IPS-15b (cell line): ENCODE results near the gene GMIP.
"Not testable (repeated sequence)": the region's sequence is repeated elsewhere in the genome, so short reads cannot be mapped to it uniquely, and the experiment has no call there.

ENCODE experiments used
- H3K27me3 ChIP-seq: one replicate; pipeline ENCODE4 v1.6.1; 2013; ENCODE audit warnings: low read length; ENCODE audit not compliant: control insufficient read depth, insufficient read depth
- H3K36me3 ChIP-seq: one replicate; pipeline ENCODE4 v1.6.1; 2013; ENCODE audit warnings: low read length; ENCODE audit not compliant: control insufficient read depth, insufficient read depth
- H3K4me1 ChIP-seq: one replicate; pipeline ENCODE4 v1.6.1; 2013; ENCODE audit warnings: mild to moderate bottlenecking, low read length; ENCODE audit not compliant: control insufficient read depth, insufficient read depth
- H3K4me3 ChIP-seq: one replicate; pipeline ENCODE4 v1.5.1; 2013; ENCODE audit warnings: low read depth, low read length
- H3K9ac ChIP-seq: one replicate; pipeline ENCODE4 v1.6.1; 2013; ENCODE audit warnings: low read depth, mild to moderate bottlenecking, low read length
- H3K9me3 ChIP-seq: one replicate; pipeline ENCODE4 v1.6.1; 2013; ENCODE audit warnings: mild to moderate bottlenecking, low read length; ENCODE audit not compliant: control insufficient read depth, insufficient read depth

Gene GMIP

DNA sequence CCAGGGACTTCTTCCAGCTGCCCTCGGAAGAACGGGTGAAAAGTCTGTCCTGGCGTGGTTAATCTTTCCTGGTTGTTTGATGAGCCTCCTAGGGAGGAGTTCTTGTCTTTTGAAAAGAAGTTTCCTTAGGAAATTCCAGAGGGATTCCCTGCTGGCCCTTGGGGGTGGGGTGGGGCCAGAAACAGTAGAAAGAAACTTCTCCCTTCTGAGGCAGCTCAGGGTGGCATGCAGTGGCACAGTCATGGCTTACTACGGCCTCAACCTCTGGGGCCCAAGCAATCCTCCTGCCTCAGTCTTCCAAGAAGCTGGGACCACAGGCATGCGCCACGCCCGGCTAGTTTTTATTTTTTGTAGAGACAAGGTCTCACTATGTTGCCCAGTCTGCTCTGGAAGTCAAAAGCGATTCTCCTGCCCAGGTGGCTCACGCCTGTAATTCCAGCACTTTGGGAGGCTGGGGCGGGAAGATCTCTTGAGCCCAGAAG is 26.7 kb upstream of the GMIP start:
- Histone ChIP-seq H3K9me3 (no peaks in the 10 kb centered on the region), H3K4me1 (no peaks in the 10 kb centered on the region), H3K36me3 (peaks cover 4% of the 10 kb centered on the region), H3K9ac (peak overlapping the region; percentile 87), H3K4me3 (peak overlapping the region; percentile 89), H3K27me3 (no peaks in the 10 kb centered on the region)

DNA sequence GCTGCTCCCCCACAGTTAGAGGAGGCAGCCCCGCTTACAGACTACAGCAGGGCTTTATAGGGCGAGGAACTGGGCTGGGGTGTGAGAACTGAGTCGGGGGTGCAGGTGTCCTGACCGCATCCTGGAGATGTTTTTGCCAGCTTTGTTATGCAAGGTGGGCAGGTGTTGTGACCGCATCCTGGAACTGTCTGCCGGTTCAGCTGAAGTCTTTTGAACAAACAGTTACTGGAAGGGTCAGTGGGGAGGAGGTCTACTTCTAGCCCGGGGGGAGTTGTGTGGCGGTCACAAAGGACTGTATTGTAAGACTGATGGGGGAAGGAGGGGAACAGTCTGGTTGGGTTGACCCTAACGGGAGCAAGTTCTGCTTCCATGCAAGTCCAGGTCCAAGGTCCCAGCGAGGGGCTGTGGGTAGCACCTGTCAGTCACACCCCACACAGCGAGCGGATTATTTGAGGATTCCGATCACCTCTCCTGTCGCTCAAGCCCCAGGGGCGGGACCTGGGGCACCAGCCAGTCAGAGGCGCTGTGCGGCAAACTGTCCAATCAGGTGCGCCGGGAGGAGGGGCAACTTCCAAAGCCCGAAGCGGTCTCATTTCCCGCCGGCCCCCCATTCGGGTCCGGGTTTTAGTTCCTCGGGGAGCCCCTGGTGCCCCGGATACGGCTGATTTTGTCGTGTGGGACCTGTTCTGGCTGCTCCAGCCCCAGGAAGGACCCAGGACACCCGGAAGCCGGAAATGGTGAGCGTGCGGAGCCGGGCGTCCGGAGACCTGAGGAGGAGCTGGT is 25.0 kb upstream of the GMIP start, which contains the start of gene ZNF101:
Gene ZNF101 (plus strand): TSS at position 610 of the 783 bp plus-strand sequence. CDS start 125 bp downstream, at position 735.
- H3K4me1 ChIP-seq, result no peaks in the 10 kb centered on the region
- no peaks in the 10 kb centered on the region for H3K9me3 ChIP-seq
- H3K9ac ChIP-seq, result peak within 1 kb of the TSS; percentile 87
- H3K4me3 ChIP-seq, result peak within 1 kb of the TSS; percentile 89
- no peaks in the 10 kb centered on the region for H3K36me3 ChIP-seq
- no peaks in the 10 kb centered on the region for H3K27me3 ChIP-seq

DNA sequence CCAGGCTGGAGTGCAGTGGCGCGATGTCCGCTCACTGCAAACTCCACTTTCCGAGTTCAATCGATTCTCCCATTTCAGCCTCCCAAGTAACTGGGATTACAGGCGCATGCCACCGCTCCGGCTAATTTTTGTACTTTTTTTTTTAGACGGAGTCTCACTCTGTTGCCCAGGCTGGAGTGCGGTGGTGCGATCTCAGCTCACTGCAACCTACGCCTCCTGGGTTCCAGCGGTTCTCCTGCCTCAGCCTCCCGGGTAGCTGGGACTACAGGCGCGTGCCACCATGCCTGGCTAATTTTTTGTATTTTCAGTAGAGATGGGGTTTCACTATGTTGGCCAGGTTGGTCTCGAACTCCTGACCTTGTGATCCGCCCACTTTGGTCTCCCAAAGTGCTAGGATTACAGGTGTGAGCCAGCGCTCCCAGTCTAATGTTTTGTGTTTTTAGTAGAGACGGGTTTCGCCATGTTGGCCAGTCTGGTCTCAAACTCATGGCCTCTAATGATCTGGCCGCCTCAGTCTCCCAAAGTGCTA is 22.0 kb upstream of the GMIP start:
- H3K4me3 ChIP-seq, H3K27me3 ChIP-seq, H3K9ac ChIP-seq, H3K9me3 ChIP-seq, H3K36me3 ChIP-seq, H3K4me1 ChIP-seq: not testable (repeated sequence)

DNA sequence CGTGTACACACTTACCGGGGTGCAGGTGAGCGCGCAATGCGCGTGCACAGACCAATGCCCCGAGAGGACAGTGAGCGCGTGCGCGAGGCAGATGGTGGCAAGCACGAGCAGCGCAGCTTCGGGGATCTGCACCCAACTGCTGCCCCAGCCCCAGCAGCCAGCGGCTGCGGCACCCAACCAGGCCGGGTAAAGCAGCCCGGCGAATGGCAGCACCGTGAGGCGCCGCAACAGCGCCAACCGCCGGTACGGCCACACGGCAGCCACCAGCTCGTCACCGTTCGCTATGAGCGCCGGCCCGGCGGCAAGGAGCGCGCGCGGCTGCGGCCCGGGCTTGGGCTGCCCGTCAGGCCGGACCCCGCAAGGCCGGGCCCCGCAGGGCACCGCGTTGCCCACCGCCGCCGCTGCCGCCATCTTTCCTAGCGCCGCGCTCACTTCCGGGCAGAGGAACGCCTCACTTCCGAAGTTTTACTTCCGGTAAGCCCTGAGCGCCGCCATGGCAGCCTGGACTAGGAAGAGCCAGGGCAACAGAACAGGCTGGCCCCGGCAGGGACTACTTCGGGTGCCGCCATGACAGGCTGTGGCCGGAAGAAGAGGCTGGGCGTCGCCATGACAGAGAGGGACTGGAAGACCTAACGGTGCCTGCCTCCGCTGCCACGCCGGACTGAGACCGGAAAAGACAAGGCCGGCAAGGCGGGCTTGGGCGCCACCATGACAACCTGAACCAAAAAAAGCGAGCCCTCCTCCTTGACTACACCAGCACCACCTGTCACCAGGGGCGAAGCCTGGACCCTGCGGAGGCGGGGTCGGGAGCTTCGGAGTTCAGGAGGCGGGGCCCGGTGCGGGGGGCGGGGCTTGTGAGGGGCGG is 20.0 kb upstream of the GMIP start, which contains the start of gene ATP13A1:
Gene ATP13A1 (minus strand): TSS at position 421 of the 865 bp plus-strand sequence. CDS start 10 bp downstream, at position 411.
- Histone ChIP-seq H3K9ac (peak within 1 kb of the TSS; percentile 79), H3K9me3 (no peaks in the 10 kb centered on the region), H3K27me3 (no peaks in the 10 kb centered on the region), H3K36me3 (peaks cover 14% of the 10 kb centered on the region), H3K4me3 (peak within 1 kb of the TSS; percentile 92), H3K4me1 (peaks cover 9% of the 10 kb centered on the region)

DNA sequence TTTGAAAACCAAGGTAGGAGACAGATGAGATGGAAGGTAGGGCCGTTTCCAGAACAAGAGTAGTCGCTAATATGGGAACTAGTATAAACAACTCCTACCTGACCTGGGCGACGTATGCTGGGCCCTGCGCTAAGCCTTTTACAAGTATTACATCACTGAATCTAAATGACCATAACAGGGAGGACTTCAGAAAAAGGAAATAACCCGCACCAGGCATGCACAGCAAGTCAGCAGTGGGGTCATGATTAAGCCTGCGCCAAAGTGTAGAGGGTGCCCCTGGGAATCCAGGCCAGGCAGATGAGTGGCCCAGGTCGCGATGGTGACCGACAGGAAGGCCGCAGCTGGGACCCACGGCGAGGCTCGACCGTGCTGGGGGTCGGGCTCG is 19.4 kb upstream of the GMIP start:
- no peaks in the 10 kb centered on the region for H3K27me3 ChIP-seq
- H3K9me3 ChIP-seq, result no peaks in the 10 kb centered on the region
- peaks cover 20% of the 10 kb centered on the region for H3K36me3 ChIP-seq
- H3K9ac ChIP-seq, result peak overlapping the region; percentile 79
- H3K4me1 ChIP-seq, result peaks cover 9% of the 10 kb centered on the region
- H3K4me3 ChIP-seq, result peak overlapping the region; percentile 92

DNA sequence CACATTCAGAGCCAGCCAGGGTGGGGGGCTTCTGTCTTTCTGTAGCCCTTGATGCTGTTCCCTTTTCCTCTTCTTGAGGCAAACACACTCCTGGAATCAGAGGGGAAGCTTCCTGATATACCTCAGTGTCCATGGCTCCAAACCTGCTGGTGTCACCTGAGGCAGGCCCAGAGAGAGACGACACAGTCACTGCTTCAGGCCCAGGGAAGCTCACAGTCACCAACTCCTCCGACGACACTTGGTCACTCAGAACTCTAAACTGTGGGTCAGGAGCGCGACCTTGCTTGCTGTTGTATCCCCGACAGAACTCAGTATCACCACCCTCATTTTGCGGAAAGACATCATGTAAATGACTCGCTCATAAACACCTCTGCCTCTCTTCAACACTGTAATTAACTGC is 18.9 kb upstream of the GMIP start:
- no peaks in the 10 kb centered on the region for H3K27me3 ChIP-seq
- H3K36me3 ChIP-seq, result peaks cover 23% of the 10 kb centered on the region
- peaks cover 9% of the 10 kb centered on the region for H3K4me1 ChIP-seq
- peak overlapping the region; percentile 92 for H3K4me3 ChIP-seq
- peak overlapping the region; percentile 79 for H3K9ac ChIP-seq
- no peaks in the 10 kb centered on the region for H3K9me3 ChIP-seq

DNA sequence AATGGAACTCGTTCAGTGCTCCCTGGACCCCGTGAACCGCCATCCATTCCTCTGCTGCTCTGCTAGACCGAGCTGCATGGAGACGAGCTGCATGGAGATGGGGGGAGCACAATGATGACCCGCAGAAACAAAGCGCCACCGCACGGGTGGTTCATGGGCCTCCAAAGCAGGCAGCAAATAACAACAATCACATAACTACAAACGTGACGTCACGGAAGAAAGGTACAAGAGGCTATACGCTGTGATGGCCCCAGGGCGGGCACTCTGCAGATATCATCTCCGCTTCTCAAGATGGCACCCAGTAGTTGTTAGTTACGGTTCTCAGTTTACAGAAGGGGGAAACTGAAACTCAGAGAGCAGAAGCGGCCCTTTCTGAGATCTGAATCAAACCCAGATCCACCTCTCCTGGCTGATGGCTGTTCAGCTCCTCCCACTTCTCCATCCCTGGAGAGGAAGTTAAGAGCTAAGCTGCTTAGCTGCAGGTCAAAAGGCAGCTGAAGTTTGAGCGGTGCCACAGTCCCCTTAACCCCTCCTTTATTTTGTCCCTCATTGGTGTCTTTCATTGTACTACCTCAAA is 18.3 kb upstream of the GMIP start:
- Histone ChIP-seq H3K9ac (no peak overlapping the region), H3K27me3 (no peaks in the 10 kb centered on the region), H3K36me3 (peaks cover 29% of the 10 kb centered on the region), H3K4me1 (peaks cover 9% of the 10 kb centered on the region), H3K9me3 (no peaks in the 10 kb centered on the region), H3K4me3 (peak overlapping the region; percentile 8)

DNA sequence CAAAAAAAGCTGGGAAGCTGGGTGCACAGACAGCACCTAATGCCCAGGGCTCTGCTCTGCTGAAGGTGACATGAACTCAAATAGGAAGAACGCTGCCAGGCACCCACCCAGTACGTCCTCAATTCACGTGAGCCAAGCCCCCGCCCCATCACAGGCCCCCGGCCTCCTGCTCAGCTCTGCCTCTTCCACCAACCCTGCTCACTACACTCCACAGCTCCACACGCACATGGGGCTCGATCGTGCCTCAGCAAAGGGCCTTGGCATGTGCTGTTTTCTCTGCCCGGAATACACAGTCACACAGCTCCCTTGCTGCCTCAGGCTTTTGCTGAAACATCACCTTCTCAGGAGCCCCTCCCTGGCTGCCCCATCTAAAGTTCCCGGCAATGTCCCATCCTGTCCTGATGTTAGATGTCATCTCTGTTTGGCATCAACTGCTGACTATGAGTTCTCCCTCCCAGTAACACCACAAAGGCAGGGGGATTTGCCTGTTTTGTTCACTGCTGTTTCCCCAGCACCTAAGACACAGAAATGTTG is 17.8 kb upstream of the GMIP start:
- peaks cover 35% of the 10 kb centered on the region for H3K36me3 ChIP-seq
- peaks cover 9% of the 10 kb centered on the region for H3K4me1 ChIP-seq
- H3K9me3 ChIP-seq, result no peaks in the 10 kb centered on the region
- peak overlapping the region; percentile 8 for H3K4me3 ChIP-seq
- no peaks in the 10 kb centered on the region for H3K27me3 ChIP-seq
- no peak overlapping the region for H3K9ac ChIP-seq

DNA sequence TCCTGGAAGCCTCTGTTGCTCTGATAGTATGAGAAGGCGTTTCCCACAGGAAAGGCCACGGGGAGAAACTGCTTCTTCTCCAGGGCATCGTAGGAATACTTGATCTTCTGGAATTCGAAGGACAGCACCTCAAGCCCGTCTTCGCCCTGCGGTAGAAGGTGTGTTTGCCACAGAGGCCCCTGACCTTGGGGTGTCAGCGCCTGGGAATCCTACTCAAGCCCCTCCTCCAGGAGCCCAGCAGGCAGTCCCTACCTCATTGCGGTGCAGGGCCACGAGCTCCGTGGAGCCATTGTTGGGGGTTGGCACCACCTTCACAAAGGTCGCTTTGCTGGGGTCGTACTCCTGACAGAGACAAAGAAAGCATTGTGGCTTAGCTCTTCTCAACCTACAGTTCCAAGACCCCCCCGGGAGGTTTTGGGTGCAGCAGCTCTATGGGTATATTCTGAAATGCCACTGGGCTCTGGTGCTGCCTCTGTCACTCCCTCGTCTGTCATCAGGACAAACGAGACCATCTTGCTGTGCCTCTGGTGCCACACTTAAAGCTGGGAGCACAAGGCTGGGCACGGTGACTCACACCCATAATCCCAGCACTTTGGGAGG is 16.3 kb upstream of the GMIP start:
- Histone ChIP-seq H3K4me1 (peaks cover 9% of the 10 kb centered on the region), H3K27me3 (no peaks in the 10 kb centered on the region), H3K36me3 (peaks cover 49% of the 10 kb centered on the region), H3K9ac (no peak overlapping the region), H3K9me3 (no peaks in the 10 kb centered on the region), H3K4me3 (no peak overlapping the region)

DNA sequence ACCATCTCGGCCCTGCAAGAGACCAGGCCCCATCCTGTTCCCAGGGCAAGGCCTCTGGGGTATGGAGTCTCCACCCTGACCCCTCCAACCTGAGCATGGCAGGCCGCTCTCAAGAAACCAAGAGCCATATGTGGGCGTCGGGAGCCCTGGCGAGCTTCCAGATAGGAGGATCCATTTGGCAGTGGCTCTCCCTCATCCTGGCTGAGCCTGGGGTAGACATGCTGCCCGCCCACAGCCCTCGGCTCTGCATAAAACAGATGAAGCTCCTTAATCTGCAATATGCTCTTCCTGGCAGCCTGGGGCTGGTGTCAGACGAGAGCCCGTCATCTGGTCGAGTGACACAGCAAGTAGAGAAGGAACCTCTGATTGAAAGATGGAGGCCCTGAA is 13.9 kb upstream of the GMIP start:
- Histone ChIP-seq H3K4me3 (no peak overlapping the region), H3K9ac (no peak overlapping the region), H3K4me1 (peaks cover 6% of the 10 kb centered on the region), H3K27me3 (no peaks in the 10 kb centered on the region), H3K9me3 (no peaks in the 10 kb centered on the region), H3K36me3 (peaks cover 72% of the 10 kb centered on the region)
